ENCODE measurements around the gene DLG2.

DLG2 gene

DNA sequence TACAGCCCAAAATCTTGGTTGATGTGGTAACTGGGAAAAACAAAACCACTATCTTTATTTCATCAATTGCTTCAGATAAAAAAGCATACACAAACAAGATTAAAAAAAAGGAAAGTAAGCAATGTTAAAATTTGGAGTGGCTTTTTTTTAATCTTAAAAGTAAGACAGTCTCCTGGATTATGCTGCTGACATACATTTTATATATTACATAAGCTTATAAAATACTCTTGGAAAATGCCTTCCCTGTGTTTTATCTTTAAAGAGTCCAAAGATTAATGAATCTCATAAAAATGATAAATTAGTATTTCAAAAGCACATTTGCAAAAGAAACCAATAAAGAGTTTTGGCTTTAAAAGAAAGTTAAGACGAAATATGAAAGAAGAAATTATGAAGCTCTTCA, 132.7 kb downstream of the DLG2 start:
- no peak overlapping the region for H3K4me3 ChIP-seq (ENCODE audit: low read depth, low read length)
- TF ChIP-seq, protein P1, sequence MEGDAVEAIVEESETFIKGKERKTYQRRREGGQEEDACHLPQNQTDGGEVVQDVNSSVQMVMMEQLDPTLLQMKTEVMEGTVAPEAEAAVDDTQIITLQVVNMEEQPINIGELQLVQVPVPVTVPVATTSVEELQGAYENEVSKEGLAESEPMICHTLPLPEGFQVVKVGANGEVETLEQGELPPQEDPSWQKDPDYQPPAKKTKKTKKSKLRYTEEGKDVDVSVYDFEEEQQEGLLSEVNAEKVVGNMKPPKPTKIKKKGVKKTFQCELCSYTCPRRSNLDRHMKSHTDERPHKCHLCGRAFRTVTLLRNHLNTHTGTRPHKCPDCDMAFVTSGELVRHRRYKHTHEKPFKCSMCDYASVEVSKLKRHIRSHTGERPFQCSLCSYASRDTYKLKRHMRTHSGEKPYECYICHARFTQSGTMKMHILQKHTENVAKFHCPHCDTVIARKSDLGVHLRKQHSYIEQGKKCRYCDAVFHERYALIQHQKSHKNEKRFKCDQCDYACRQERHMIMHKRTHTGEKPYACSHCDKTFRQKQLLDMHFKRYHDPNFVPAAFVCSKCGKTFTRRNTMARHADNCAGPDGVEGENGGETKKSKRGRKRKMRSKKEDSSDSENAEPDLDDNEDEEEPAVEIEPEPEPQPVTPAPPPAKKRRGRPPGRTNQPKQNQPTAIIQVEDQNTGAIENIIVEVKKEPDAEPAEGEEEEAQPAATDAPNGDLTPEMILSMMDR (IDR thresholded peaks at IDR 0.05; ENCODE audit: low read depth, low read length, missing control alignments), result no peak
- DNase-seq (ENCODE audit: low read depth), result no peak

DNA sequence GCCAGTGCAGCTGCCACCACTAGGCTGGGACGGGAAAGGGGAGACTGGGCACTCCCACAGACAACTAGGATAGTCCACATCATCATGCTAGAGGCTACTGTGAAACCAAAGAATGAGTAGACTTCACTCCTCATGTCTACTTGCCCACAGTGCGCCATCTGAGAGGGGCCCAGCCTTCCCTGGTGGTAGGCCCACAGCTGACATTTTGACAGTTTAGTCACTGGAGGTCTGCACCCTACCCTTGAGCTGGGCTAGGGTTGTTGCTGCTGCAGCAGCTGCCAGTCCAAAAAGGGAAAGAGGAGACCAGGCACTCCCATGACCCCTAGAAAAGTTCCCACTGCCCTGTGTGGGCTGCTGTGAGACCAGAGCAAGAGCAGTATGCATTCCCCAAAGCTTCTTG, 141.2 kb downstream of the DLG2 start:
- no peak for DNase-seq (ENCODE audit: low read depth)
- TF ChIP-seq, protein P1 (IDR thresholded peaks at IDR 0.05; ENCODE audit: low read depth, low read length, missing control alignments), result no peak
- H3K4me3 ChIP-seq (ENCODE audit: low read depth, low read length), result no peak overlapping the region

DNA sequence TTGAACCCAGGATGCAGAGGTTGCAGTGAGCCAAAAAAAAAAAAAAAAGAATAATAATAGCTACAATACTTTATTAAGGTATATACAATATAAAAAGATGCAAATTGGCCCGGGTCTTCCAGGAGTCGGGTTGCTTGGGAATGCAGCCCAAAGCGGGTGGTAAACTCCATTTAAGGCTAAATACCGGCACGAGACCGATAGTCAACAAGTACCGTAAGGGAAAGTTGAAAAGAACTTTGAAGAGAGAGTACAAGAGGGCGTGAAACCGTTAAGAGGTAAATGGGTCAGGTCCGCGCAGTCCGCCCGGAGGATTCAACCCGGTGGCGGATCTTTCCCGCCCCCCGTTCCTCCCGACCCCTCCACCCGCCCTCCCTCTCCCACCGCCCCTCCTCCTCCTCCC, 143.3 kb downstream of the DLG2 start:
- TF ChIP-seq, protein P1 (IDR thresholded peaks at IDR 0.05; ENCODE audit: low read depth, low read length, missing control alignments), result no peak
- no peak overlapping the region for H3K4me3 ChIP-seq (ENCODE audit: low read depth, low read length)
- no peak for DNase-seq (ENCODE audit: low read depth)

DNA sequence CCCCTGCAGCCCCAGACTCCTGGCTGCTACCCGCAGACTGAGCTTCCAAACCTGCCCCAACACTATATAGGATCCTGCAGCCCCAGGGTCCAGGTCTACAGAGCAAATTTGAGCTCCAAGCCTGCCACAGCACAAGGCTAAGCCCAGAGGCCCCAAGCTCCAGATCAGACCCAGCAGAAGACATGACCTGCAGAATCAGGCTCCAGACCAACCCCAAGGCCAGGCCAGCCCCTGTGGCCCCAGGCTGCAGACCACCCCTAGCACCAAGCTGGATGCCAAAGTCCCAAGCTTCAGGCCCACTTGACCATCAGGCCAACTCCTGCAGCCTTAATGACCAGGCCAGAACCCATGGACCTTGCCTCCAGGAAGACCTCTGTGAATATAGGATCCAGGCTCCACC, 145.3 kb downstream of the DLG2 start:
- no peak overlapping the region for H3K4me3 ChIP-seq (ENCODE audit: low read depth, low read length)
- DNase-seq (ENCODE audit: low read depth), result no peak
- TF ChIP-seq, protein P1 (IDR thresholded peaks at IDR 0.05; ENCODE audit: low read depth, low read length, missing control alignments), result no peak

DNA sequence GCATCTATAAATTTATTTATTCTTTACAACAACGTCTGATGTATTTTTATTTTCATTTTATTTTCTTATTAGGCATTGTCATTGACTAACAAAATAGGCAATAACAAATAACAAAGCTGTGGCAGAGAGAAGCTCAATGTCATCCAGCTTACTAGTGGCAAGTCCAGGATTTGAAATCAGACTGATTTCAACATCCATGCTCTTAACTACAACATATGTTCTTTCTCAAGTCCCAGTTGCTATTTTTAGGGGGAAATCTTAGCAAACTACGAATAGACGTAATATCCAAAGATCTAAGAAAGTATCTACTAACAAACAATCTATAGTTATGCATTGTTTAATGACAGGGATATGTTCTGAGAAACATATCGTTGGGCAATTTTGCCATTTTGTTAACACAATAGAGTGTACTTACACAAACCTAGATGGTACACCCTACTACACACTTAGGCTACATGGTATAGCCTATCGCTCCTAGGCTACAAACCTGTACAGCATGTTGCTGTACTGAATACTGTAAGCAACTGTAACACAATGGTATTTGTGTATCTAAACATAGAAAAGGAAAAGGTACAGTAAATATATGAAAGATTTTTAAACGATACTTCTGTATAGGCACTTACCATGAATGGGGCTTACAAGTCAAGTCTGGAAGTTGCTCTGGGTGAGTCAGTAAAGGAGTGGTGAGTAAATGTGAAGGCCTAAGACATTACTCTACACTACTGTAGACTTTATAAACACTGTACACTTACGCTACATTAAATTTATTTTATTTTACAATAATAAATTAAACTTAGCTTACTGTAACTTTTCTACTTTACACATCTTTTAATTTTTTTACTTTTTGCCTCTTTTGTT, 151.3 kb downstream of the DLG2 start:
- H3K4me3 ChIP-seq (ENCODE audit: low read depth, low read length), result no peak overlapping the region
- DNase-seq (ENCODE audit: low read depth), result no peak
- TF ChIP-seq, protein P1 (IDR thresholded peaks at IDR 0.05; ENCODE audit: low read depth, low read length, missing control alignments), result no peak

DNA sequence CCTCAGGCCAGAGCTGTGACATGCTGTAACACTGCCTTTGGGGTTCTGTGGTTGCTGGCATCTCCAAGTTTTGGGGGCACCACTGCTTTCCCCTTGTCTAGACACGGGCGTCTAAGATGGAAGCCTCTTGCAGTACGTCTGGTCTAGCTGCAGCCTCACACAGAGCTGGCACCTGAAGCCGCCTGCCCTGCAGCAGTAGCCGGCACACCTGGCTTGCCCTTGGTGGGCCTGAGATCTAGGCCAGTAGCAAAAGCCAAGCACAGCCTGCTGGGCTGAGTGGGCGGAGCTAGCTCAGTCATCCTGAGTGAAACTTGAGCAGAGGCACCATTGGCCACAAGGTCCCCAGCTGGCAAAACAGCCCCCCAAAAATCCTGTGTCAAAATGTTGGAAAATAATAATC, 154.2 kb downstream of the DLG2 start:
- no peak for DNase-seq (ENCODE audit: low read depth)
- TF ChIP-seq, protein P1 (IDR thresholded peaks at IDR 0.05; ENCODE audit: low read depth, low read length, missing control alignments), result no peak
- H3K4me3 ChIP-seq (ENCODE audit: low read depth, low read length), result no peak overlapping the region

DNA sequence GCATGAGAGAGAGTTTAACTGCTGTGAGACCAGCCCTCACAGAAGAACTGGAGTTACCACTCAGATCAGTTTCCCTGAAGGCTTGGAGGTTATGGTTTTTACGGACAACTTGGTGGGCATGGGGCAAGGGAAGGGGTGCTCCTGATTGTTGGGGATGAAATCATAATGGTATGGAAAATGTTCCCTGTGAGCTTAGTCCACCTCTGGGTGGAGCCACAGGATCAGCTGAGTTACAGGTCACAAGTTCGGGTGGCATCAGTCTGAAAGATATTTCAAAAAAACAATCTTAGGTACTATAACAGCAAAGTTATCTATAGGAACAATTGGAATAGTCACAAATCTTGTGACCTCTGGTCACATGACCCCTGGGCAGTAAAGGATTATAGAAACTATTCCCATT, 162.9 kb downstream of the DLG2 start:
- TF ChIP-seq, protein P1 (IDR thresholded peaks at IDR 0.05; ENCODE audit: low read depth, low read length, missing control alignments), result no peak
- H3K4me3 ChIP-seq (ENCODE audit: low read depth, low read length), result no peak overlapping the region
- no peak for DNase-seq (ENCODE audit: low read depth)

All from GM12864 (cell line).